ENCODE results near the gene ZNF639.

The ZNF639 gene

DNA sequence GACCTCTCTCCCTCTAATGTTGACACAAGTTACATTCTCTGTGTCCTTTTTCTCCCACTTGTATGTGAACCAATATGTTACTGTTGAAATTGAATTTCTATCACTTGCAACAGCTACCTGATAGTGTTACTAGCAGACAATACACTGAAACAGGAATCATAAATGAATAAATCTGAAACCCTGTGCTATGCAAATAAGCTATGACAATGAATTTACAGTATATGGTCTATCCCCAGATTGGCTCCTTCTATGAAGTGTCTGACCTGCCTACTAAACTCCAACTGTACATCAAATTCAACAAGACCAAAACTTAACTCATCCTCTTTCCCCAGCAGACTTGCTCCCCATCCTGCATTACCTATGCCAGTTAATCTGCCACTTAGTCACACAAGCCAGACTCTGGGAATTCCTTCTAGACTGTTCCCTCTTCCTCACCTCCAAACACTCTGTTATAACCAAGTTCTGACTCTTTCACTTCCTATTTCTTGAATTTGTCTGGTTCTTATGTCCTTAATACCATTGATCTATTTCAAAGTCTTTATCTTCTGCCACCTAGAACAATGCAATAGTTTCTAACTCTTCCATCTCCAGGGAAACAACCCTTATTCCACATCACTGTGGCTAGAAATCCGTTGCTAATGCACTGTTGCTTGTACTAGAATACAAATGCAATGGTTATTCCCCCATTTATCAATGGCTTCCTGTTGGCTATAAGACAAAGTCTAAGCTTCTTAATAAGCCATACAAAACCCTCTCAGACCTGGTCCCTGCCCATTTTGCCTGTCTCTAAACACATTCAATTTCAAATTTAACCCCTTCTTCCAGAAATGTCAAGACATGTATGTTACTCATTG lies 13.4 kb upstream of the ZNF639 start:
- no peak for DNase-seq (ENCODE audit: low read depth)

DNA sequence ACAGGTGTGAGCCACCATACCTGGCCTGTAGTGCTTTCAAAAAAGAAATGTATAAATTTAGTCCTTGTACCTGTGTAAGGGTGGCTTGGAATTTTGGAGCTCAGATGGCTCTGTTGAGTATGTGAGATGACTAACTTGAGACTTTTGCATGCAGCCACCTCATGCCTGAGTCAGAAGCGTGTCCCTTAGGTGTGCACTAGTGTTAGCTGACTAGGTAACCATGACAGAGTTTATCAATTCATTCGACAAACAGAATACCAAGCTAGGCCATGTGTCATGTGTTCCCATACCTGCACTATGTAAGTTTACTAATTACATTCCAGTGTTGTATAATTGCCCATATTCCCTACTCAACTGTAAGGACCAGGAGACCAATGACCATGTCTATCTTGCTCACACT lies 4.0 kb upstream of the ZNF639 start:
- DNase-seq (ENCODE audit: low read depth), result no peak

DNA sequence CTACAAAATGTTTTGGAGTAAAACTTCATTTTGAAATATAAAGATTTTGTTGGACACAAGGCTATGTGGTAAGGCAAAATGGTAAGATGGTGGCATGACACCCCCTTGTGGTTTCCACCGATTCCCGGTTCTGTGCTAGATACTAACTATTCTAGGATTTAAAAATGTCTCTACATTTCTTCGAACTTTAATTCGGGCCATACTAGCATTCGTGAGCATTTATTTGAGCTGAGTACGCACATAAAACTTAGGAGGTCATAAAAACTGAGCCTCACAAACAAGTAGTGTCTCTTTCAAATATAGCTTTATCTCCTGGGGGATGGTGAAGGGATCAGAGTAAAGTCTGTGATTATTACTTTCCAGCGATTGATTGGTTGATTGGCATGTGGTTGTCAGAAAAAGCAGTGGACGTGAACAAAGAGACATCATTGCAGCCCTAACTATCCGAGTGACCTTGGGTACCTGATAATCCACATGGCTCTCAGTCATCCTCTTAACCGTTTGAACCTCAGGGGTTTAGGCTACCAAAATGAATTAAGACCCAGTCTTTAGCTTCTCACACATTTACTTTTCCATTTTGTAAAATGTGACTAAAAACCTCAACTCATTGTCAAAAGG lies 1.1 kb upstream of the ZNF639 start:
- no peak for DNase-seq (ENCODE audit: low read depth)

DNA sequence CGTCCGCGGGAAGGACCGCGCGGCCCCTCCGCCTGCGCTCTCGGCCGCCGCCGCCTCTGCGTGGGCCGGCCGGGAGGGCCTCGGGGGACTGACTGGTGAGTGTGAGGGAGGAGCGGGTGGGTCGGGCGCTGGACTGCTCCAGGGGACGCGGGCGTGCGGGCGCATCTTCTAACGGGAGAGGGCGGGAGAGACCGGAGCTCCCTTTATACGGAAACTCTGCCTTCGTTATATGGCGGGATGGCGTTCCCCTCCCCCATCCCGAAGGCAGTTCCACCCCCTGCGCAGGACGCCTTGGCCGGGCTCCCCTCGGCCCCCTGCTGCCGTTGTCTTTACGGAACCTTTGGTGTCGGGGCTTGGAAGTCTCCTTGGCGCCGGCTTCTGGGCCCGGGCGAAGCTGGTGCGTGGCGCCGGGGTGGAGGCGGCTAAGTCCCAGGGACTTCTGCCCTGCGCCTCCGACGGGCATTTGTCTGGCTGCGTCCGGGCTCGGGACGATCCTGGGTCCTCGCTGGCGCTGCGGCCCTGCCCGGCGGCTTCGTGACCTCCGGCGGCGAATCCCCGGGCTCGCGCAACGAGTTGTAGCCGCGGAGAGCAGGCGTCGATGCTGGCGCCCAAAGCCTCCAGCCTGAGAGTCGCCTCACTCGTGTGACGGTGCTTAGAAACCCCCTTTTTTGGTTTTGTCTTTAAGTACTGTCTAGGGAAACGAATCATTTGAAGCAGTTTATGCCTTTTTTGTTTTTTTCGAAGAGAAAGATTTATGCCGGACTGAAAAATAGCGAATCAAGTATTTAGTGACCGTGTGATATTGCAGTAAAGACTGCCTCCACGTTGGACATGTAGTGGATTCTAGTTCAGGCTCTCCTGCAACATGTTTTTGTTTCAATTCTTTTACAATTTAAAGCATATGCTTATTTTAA lies 623 bp downstream of the ZNF639 start:
- peak; percentile 29 for DNase-seq (ENCODE audit: low read depth)

DNA sequence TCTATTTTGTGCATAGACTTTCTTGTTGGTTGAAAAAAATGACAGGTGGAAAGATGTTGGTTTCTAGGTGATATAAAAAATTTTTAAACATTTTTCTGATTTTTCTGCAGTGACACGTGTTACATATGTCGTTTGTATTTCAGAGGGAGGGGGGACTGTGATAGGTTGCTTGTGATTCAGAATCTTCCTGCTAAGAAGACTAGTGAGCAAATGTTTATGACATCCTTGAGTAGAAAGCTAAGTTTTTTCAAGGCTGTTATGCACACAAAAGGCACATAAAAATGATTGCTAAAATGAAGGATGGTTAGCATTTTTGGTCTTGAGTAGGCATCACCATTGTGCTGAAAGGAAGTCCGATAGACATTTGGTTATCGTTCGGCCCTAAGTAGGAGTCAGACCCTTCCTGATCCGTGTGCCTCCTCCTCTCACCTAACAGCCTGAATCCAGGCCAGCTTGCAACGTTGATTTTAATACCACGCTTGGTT lies 1.5 kb downstream of the ZNF639 start:
- DNase-seq (ENCODE audit: low read depth), result no peak

DNA sequence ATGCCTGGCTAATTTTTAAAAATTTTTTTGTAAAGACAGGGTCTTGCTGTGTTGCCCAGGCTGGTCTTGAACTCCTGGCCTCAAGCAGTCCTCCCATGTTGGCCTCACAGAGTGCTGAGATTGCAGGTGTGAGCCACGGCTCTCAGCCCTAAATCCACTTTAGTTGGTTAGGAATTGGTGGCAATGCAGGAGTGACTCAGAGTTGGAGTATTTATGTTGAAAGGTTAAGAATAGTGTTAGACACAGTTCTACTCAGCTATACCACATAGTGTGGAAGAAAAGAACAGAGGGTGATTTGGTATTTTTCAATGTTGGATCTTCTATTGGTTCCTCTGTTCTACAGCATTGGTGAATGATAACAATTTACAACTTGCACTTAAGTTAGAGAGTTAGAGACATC lies 7.6 kb downstream of the ZNF639 start:
- DNase-seq (ENCODE audit: low read depth), result no peak

DNA sequence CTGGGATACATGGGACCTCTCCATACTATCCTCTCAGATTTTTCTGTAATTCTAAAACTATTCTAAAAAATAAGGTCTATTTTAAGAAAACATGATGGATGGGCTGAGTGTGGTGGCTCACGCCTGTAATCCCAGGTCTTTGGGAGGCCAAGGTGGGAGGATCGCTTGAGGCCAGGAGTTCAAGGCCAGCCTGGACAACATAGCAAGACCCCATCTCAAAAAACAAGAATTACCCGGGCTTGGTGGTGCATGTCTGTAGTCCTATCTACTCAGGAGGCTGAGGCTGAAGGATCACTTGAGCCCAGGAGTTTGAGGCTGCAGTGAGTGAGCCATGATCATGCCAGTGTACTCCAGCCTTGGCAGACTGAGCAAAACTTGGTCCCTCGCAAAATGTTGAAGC lies 9.4 kb downstream of the ZNF639 start:
- no peak for DNase-seq (ENCODE audit: low read depth)

DNA sequence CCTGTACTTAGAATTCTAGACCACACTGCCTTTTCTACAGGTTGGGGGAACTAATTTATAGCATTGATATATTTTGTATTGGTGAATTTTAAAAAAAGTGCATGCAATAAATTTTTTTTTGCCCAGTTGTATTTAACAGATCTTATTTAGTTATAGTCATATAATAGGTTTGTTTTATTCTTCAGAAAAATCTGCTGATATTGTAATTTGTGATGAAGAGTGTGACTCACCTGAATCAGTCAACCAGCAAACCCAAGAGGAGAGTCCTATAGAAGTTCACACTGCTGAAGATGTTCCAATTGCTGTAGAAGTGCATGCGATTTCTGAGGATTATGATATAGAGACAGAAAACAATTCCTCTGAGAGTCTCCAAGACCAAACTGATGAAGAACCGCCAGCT lies 10.3 kb downstream of the ZNF639 start:
- DNase-seq (ENCODE audit: low read depth), result no peak

DNA sequence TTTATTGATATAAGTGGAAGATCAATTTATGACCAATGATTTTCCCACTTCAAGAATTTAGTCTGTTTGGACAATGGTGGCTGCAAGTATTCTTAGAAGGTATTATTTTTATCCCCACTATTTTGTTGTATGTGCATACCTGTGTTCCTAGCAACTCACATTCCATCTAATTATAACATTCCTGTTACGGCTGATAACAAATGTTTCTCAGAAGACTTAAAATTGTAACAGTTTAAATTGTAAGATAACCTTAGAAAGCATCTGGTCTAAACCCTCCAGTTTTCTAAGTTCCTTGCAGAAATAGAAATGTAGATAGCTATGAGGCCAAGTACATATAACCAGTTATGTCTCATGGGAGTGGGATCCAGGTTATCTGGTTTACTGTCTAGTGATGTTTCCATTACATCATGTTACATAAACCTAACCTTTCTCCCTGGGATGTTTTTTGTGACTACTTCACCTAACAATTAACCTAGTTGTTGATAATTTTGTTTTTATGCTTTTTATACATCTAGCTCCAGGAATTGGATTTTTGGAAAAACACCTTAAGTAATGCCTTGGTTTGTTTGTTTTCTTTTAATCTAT lies 13.6 kb downstream of the ZNF639 start:
- DNase-seq (ENCODE audit: low read depth), result no peak

DNA sequence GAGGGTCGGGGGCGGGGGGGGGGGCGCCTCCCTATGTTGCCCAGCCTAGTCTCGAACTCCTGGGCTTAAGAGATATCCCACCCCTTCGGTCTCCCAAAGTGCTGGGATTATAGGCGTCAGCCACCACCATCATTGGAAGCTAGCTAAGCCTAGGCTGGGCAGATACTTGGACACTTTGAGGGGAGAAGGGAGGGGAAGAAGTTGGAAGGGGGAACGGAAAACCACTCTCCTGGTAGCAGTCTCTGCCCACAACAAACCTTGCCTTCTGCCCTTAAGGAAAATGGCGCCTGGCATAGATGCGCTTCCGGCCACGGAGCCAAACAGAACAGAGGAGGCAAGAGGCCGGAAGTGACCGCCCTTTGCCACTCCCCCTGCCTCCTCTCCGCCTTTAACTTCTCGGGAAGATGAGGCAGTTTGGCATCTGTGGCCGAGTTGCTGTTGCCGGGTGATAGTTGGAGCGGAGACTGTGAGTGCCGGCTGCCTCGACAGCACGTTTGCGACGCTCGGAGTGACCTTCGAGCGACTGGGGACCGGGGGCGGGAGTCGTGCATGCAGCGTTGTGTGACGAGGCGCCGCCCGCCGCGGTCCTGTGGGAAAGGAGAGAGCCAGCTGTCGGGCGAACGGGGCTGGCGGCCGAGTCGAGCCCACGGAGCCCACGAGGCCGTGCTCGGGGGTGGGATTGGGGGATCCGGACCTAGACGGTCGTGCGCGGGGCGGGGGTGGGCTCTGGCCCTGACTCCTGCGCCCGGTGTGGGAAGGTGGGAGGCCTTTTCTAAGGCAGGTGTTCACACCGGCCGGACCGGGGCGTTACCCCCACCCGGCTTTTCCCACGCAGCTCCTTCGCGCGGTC lies 24.7 kb downstream of the ZNF639 start, which contains the start of gene MFN1:
TSS of gene MFN1 (plus strand) at position 365 of the 850 bp plus-strand sequence. CDS start 1,143 bp downstream, outside the sequence.
- DNase-seq (ENCODE audit: low read depth), result peak; percentile 64

DNA sequence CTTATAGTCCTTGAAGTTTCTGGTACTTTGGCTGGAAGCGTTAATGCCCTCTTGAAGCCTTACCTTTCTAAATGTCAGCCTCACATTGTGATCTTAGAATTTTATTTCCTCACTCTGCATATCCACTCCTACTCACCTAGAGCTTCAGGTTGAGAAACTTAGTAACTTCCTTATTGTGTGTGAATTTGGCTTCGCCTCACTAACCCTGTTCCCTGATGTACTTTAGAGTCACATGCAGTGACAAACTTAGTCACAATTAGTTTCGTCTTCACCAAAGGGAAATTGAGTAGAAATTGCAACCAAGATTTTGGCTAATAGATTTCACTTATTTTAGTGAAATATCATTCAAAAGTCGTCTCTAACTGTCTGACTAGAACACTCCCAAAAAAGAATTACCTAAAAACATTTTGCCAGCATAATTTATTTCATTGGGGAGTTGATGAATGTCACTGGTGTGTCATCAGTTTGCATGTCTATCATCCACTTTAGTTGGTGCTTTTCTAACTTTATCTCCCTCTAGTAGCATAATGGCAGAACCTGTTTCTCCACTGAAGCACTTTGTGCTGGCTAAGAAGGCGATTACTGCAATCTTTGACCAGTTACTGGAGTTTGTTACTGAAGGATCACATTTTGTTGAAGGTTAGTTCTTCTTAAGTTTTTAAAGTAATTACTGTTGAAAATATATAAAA lies 25.6 kb downstream of the ZNF639 start:
- DNase-seq (ENCODE audit: low read depth), result no peak

DNA sequence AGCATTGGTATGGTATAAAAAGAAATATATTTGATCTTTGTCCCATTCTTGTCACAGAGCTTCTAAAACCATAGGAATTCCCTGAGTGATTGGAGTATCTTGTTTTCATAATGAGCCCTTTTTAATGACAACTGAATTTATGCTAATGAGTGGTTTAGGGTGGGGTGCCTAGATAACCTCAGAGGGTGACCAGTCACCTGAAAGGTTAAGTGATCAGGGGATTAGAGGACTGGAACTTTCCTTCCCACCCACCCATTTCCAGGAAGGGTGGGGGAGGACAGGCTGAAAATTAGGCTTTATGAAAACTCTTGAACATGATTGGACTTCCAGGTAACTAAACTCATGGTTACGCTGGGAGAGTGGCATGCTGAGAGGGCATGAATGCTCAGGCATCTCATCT lies 33.2 kb downstream of the ZNF639 start:
- DNase-seq (ENCODE audit: low read depth), result no peak

DNA sequence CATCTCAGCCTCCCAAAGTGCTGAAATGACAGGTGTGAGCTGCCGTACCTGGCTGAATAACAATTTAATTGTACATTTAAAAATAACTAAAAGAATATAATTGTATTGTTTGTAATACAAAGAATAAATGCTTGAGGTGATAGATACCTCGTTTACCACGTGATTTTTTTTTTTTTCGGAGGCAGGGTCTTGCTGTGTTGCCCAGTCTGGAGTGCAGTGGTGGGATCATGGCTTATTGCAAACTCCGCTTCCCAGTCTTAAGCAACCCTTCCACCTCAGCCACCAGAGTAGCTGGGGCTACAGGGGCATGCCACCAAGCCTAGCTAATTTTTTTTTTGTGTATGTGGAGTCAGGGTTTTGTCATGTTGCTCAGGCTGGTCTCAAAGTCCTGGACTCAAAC lies 40.5 kb downstream of the ZNF639 start:
- no peak for DNase-seq (ENCODE audit: low read depth)

DNA sequence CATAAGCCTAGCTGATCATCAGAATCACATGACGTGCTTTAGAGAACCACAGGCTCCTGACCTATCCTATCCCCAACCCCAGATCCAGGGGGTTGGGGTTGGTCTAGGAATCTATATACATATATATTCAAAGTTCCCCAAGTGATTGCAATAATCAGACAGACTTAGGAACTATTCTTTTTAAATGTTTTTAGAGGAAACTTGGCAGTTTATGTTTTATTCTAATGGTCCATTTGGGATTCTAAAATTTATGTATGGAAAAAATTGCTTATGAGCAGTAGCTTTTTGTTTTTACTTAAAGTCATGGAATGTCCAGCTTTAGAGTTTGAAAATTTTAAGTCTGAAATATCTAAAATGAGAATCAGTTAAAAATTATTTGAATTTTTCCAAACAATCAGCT lies 46.8 kb downstream of the ZNF639 start:
- no peak for DNase-seq (ENCODE audit: low read depth)

DNA sequence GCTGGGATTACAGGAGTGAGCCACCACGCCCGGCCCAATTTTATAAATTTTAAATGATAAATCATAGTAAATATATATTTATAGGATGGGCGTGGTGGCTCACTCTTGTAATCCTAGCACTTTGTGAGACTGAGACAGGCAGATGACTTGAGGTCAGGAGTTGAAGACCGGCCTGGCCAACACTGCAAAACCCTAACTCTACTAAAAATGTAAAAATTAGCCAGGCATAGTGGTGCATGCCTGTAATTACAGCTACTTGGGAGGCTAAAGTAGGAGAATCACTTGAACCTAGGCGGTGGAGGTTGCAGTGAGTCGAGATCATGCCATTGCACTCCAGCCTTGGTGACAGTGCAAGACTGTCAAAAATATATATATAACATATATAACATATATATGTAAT lies 51.1 kb downstream of the ZNF639 start:
- no peak for DNase-seq (ENCODE audit: low read depth)

DNA sequence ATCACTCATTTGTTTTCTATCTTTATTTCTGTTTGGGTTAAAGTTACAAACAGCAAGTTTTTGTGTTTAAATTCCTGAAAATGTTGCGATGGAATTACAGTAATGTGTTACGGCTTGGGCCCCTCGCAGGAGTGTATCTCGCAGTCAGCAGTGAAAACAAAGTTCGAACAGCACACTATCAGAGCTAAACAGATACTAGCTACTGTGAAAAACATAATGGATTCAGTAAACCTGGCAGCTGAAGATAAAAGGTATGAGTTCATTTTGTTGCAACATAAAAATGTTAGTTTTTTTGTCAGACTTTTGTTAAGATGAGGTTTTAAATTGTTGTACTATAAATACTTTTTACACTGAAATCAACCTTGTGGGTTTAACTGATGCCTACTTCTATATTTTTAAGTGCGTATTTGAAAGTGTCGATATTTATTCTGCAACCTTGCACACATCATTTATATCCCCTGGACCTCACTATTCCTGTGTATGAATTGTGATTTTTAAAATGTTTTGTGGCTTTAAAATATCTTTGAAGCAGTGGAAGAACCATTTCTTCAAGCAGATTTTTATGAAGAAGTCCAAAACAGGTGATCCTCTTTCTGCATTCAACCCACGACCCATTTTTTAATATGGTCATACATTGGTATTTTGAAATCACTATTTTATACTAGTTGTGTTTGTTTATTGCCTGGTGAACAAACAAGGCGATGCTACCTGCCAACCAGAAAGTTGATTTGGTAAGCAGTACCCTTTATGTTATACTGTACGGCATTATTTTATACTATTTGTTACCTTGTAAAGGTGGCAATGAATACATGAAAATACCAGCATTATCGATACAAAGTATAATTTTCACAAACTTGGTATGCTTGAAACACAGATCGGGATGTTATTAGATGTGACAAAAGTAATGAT lies 52.5 kb downstream of the ZNF639 start:
- no peak for DNase-seq (ENCODE audit: low read depth)

DNA sequence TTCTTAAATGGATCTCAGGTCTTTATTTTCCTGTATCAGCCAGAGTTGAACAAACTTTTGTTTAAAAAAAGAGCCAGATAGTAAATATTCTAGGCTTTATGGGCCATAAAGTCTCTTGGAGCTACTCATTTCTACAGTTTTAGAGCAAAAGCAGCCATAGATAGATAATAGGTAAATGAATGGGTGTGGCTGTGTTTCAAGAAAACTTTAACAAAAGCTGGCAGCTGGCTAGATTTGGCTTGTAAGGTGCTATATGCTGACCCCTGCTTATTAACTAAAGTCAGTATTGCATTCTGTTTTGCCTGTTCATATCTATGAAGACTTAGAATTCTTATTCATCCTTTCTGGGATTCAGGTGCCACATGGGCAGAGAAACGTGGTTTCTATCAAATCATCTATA lies 53.6 kb downstream of the ZNF639 start:
- no peak for DNase-seq (ENCODE audit: low read depth)

Measured in stimulated activated CD8-positive, alpha-beta memory T cell treated with anti-CD3 and anti-CD28 coated beads, Interleukin-15, amount 100 ng/mL, for 24 hours (primary cell).